Right kidney (tissue), 1 donor: ENCODE measurements around the gene PDCD2.
A peak's percentile ranks its signal among the peaks of the same experiment; 100 is the strongest.
"Not testable (repeated sequence)": the region's sequence is repeated elsewhere in the genome, so short reads cannot be mapped to it uniquely, and the experiment has no call there.

Source experiments
- DNase-seq: peaks from one replicate; pipeline ENCODE4 v3.0.0-alpha.2; 2016

PDCD2 gene

DNA sequence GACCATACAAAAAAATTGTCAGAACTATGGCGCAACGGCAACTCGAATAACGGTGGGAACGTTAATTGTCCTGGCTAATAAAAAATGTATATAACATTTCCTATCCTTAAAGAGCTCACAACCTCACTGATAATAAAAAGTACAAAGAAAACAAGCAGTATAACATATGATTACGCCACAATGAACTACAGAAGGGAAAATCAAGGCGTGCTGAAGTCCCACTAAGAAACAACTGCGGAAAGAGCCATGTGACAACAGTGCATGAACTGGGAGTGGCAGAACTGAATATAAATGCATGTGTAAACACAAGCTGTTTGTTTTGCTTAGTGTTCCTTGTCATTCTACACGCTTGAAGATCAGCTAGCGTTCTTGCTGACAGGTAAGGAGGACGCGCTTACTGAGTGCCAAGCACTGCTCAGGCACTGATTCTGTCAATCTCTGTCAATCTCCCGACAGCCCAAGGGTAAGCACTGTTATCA, 30.9 kb downstream of the PDCD2 start:
- peak; percentile 86 for DNase-seq

DNA sequence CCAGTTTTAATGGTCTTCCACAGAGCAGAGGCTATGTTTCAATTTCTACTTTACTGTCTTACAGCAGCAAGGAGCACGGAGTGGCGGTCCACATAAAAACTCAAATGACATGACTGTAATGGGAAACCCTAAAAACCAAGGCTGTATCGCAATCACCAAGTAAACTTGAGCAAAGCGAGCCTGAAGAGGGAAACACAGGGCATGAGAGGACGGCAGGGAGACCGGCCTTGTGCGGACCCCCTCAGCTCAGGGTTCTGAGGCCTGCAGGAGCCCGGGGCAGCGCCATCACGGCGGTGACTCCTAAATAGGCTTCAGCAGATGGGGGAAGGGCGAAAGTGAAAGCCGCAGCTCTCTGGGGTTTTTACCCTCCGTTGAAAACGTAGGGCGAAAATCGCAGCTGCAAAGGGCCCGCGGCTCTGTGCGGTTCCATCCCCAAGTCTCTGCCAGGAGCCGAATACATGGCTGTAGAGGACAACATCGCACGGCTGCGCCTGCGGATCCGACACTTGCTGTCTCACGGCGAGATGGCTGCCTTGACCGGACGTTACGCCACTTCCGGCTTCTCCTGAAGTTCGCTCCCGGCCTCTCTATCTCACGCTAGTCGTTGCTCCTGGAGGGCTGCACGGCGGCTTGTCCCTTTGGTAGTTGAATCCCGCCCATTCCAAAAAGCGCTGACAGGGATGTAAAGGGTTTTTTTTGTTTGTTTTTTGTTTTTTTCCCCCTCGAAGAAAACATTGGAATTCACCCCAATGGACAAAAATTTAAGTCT, 31.5 kb downstream of the PDCD2 start, which contains the start of gene PSMB1:
PSMB1 (minus strand) TSS at position 543 of the 769 bp plus-strand sequence; CDS start at position 478, 65 bp downstream.
- peak; percentile 97 for DNase-seq

DNA sequence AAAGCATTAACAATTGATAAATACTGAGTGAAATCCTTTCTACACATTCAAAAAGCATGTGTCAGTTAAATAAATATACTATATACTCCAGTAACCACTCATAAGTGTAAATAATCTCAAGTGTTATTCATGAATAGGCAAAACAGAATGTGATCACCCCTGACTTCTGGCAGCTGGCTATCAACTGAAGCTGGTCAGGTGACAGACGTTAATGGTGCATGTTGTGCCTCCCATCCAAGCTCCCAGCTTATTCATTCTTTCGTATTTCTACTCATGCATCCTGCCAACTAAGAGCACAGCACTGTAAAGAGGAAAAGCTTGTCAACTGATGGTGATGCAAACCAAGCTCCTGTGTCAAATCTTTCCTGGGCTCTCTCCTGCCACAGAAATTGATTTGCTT, 39.0 kb downstream of the PDCD2 start:
- no peak for DNase-seq

DNA sequence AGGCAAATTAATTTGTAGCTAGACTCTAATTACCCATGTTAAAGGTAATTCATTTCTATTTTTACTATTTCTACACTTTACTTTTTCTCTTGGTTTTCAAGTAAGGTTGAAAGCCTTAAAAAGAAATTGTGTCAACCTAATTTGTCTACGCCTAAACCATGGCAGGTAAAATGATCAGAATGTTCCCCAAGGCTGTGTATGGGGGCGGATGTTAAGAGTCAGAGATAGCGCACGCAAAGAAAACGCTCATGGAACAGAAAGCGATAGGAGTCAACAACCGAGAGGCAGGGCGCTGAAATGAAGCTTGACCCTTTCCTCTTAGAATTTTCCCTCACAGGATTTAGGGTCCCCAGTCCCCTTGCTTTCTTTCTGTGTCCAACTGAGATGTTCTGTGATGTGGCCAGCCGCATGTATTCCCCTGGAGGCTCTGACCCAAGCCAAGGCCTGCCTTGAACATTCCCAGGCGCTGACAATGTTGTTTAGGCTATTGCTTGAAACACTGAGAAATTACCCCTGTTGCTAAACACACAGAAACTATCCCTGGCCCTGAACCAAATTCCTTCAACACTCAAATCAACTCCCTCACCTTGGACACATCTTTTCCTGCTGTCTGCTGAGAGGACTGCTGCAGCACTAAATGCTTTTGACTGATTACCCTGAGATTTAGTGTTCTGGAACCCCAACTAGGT, 42.3 kb downstream of the PDCD2 start:
- DNase-seq, result no peak

DNA sequence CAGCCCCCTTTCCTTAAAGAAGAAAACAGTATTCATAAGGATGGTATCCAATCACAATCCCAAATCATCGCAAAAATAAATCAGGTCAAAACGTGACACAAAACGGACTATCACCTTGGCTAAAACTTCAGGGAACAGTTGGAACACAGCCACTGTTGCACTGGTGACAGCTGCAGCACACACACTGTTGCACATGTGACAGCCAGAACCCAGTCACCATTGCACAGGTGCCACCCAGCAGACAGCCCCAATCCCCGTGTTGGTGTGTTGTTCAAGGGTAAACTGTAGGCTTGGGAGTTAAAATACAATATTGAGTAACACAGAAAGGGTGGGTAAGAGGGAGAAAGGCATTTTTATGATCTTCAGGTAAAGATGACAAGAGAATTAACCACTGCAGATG, 47.1 kb downstream of the PDCD2 start:
- DNase-seq, result no peak

DNA sequence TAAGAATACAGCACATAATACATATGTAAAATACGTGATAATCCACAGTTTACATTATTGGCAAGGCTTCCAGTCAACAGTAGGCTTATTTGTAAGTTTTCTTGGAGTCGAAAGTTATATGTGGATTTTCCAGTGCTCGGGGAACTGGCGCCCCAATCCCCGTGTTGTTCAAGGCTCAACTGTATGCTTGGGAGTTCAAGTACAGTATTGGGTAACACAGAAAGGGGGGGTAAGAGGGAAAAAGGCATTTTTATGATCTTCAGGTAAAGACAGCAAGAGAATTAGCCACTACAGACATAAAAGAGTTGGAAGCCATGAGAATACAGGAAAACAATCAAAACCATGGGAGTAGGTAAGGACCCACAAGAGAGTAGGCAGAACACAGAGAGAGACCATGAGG, 47.8 kb downstream of the PDCD2 start:
- DNase-seq, result no peak

DNA sequence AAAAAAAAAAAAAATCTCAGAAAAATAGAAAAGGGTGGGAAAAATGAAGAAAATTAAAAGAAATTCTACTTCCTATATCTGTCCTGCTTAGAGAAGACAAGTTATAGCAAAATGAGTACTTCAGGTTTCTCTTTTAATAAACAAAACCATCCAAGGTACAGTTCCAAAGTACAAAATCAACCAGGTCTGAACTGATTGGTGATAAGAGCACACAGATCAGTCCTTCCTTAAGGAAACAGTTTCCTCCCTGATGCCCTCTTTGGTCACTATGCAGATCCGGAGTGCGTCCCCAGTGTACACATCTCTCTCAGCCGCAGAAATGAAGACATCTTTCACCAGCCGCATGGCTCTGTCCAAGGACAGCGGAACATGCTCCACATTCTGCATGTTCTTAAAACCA, 49.4 kb downstream of the PDCD2 start:
- DNase-seq, result no peak

DNA sequence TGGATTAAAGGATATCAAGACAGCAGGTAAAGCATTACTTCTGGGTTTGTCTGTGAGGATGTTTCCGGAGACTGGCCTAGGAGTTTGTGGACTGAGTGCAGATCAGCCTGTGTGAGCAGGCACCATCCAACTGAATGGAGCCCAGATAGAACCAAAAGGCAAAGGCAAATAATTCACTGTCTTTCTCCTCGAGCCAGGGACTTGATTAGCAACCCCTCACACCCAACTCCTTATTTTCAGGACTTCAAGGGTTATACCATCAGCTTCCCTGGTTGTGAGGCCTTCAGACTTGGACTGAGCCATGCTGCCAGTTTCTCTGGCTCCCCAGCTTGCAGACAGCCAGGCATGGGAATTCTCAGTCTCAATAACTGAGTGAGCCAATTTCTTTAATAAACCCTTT, 50.6 kb downstream of the PDCD2 start:
- no peak for DNase-seq

DNA sequence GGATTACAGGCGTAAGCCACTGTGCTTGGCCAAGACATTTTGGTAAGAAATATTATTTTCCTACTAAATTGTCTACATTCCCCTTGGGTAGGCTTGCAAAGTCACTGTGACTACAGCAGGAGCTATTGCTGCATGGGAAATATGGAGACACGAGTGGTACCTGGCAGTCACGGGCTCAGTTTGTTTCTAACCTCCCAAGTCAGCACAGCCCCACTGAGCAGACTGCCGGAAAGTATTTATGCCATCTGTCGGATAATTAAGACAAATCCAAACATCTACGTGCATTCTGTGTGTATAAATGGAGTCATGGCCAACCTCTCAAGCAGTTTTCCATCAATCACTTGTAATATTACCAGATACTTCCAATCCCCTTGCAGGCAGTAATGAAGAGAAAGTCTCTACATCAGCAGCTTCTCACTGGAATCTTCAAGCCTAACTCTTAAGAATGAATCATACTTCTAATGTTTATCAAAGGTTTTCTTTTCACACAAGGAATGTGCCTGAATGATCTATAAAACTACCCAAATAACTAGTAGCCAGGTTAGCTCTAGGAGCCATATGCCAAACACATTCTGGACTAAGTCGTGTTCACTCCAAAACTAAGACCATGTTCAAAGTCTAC, 51.5 kb downstream of the PDCD2 start:
- no peak for DNase-seq

DNA sequence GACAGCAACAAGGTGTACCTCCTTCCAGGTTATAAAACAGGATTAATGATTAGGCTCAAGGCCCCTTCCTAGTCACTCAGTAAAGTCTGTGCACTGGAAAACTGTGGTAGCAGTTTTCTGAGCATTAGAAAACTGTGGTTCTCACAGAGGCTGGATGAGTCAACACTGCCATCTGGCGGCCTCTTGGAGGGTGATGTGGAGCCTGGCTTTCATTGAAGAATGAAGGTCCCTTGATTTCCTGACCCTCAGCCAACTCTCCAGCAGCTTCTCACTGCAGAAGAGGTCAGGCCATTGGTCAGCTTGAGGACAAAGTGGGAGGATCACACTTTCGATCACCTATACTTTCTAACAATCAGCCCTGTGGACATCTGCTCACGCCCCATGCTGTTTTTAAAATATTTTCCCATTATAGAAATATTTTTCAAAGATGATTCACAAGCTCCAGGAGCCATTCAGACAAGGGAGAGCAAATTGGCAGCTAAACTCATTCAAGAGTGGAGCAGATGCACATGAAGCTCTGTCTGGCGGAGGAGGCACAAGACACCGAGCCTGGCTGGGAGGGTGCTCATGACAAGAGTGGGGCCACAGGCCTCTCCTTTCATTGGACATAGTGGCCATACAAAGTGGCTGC, 54.5 kb downstream of the PDCD2 start:
- DNase-seq, result peak; percentile 35

DNA sequence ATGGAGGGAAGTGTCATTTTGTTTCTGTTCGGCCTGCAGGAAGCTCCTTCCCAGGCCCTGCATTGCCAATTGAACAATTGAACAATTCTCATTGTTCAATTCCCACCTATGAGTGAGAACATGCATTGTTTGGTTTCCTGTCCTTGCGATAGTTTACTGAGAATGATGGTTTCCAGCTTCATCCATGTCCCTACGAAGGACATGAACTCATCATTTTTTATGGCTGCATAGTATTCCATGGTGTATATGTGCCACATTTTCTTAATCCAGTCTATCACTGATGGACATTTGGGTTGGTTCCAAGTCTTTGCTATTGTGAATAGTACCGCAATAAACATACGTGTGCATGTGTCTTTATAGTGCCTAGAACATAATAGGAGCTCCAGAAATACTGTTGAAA, 56.4 kb downstream of the PDCD2 start:
- not testable (repeated sequence) for DNase-seq

DNA sequence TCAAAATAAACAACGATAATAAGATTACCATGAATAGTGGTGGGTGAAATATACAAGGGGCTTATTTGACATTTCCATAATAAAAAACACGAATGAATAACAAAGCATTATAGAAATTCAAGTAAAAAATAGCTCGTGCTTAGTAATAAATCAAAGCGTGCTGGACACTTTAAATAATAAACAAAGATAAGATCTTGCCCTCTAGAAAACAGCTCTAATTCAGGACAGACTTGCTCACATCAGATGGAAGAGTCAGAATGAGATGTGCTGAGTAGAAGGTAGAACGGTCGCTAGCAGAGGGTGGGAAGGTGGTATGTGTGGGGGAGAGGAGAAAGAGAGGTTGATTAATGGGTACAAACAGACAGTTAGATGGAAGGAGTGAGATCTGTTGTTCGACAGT, 58.6 kb downstream of the PDCD2 start:
- no peak for DNase-seq
